H1 (cell line): ENCODE data around the gene UVSSA. TPM values are rescaled to one million over a fixed set of nuclear protein-coding genes. Genes with fewer than 3 reads are reported as not detected.

ENCODE experiments used
- CTCF ChIA-PET: fragments of 300-600 bp; sonication (Branson Sonifier 250); formaldehyde crosslinking; loops from one replicate; lab custom pipeline; 2021; ENCODE audit not compliant: partially characterized antibody; lab: Charles Lee
- POLR2A ChIA-PET: fragments of 300-600 bp; sonication (Branson Sonifier 250); formaldehyde crosslinking; loops from one replicate; lab custom pipeline; 2021; ENCODE audit warnings: inconsistent platforms; ENCODE audit not compliant: partially characterized antibody; lab: Charles Lee
- DNase-seq, 2 experiments: peaks; one replicate each; pipeline versions ENCODE4 v3.0.0 to v3.0.0-alpha.2; 2010 to 2022; ENCODE audit warnings: low spot score in 2 of 2, low read depth in 1 of 2, mixed read lengths in 1 of 2
- FAIRE-seq: peaks from 2 replicates; lab custom pipeline; 2011; peaks lifted over from hg19 to GRCh38; lab: Jason Lieb, UNC
- H2AFZ ChIP-seq: 2 replicates; pipeline ENCODE4 v1.8.1; 2012; ENCODE audit warnings: low read length, inconsistent platforms
- H2AK5ac ChIP-seq: 2 replicates; pipeline ENCODE4 v1.6.1; 2013; ENCODE audit warnings: low read depth, low read length
- H2BK120ac ChIP-seq: replicated peaks from 2 replicates; pipeline ENCODE3; 2013; ENCODE audit warnings: low read depth, low read length, inconsistent platforms
- H2BK12ac ChIP-seq: 2 replicates; pipeline ENCODE4 v1.6.1; 2013; ENCODE audit warnings: low read depth, low read length
- H2BK15ac ChIP-seq: 2 replicates; pipeline ENCODE4 v1.6.1; 2013; ENCODE audit warnings: low read length
- H2BK20ac ChIP-seq: 2 replicates; pipeline ENCODE4 v1.6.1; 2013; ENCODE audit warnings: low read length
- H2BK5ac ChIP-seq: 2 replicates; pipeline ENCODE4 v1.6.1; 2013; ENCODE audit warnings: low read depth, low read length
- H3K14ac ChIP-seq: 2 replicates; pipeline ENCODE4 v1.6.1; 2013; ENCODE audit warnings: inconsistent platforms; ENCODE audit not compliant: insufficient read length
- H3K18ac ChIP-seq: 2 replicates; pipeline ENCODE4 v1.6.1; 2013; ENCODE audit warnings: low read length; ENCODE audit errors: extremely low read depth
- H3K23ac ChIP-seq: 2 replicates; pipeline ENCODE4 v1.6.1; 2013; ENCODE audit warnings: inconsistent platforms; ENCODE audit not compliant: insufficient read length
- H3K23me2 ChIP-seq: 2 replicates; pipeline ENCODE4 v1.6.1; 2013; ENCODE audit warnings: low read depth, low read length
- H3K27ac ChIP-seq: 2 replicates; pipeline ENCODE4 v1.6.1; 2011; ENCODE audit warnings: low read depth, low read length, inconsistent platforms
- H3K27me3 ChIP-seq, 4 experiments: replicated peaks in 1 of 4; 1 replicate in 1 of 4; 2 replicates in 3 of 4; pipeline versions ENCODE4 v1.6.1 to v1.8.1; 2011 to 2013; ENCODE audit warnings: low read length in 3 of 4, mild to moderate bottlenecking in 3 of 4, inconsistent platforms in 2 of 4, mixed read lengths in 2 of 4, moderate library complexity in 1 of 4; ENCODE audit not compliant: control insufficient read depth in 3 of 4, insufficient read depth in 3 of 4; ENCODE audit errors: extremely low read depth in 1 of 4
- H3K36me3 ChIP-seq, 4 experiments: 2 replicates each; pipeline versions ENCODE4 v1.6.1 to v1.8.1; 2011 to 2013; ENCODE audit warnings: mild to moderate bottlenecking in 4 of 4, low read length in 3 of 4, moderate library complexity in 2 of 4, control low read depth in 1 of 4, inconsistent platforms in 1 of 4; ENCODE audit not compliant: insufficient read depth in 4 of 4, control insufficient read depth in 2 of 4
- H3K4ac ChIP-seq: replicated peaks from 2 replicates; pipeline ENCODE3; 2013; ENCODE audit warnings: low read length, low read depth, mixed read lengths, inconsistent platforms; ENCODE audit not compliant: insufficient read length
- H3K4me1 ChIP-seq, 4 experiments: replicated peaks in 1 of 4; 1 replicate in 1 of 4; 2 replicates in 3 of 4; pipeline versions ENCODE4 v1.6.1 to v1.8.1; 2011 to 2013; ENCODE audit warnings: low read length in 3 of 4, inconsistent platforms in 2 of 4, mixed read lengths in 1 of 4; ENCODE audit not compliant: insufficient read depth in 4 of 4, control insufficient read depth in 3 of 4
- H3K4me2 ChIP-seq, 2 experiments: 2 replicates each; pipeline versions ENCODE4 v1.6.1 to v1.8.1; 2011 to 2013; ENCODE audit warnings: low read depth in 2 of 2, low read length in 2 of 2, control low read depth in 1 of 2, inconsistent platforms in 1 of 2, mild to moderate bottlenecking in 1 of 2; ENCODE audit not compliant: insufficient read depth in 1 of 2
- H3K4me3 ChIP-seq, 4 experiments: fragments of 200-600, 300-600 bp in 1 of 4; sonication (generic), shearing (Covaris generic), sonication (Bioruptor Twin) in 1 of 4; 2 replicates each; pipeline versions ENCODE4 v1.5.1 to v1.8.1; 2011 to 2016; ENCODE audit warnings: low read length in 4 of 4, low read depth in 3 of 4, control low read depth in 2 of 4, inconsistent platforms in 2 of 4, mild to moderate bottlenecking in 2 of 4, mixed read lengths in 1 of 4, moderate library complexity in 1 of 4; ENCODE audit not compliant: insufficient read depth in 2 of 4; ENCODE audit errors: extremely low read depth in 1 of 4
- H3K56ac ChIP-seq: replicated peaks from 2 replicates; pipeline ENCODE3; 2013; ENCODE audit warnings: low read depth, mild to moderate bottlenecking, mixed read lengths, low read length, inconsistent platforms; ENCODE audit not compliant: insufficient read length
- H3K79me1 ChIP-seq: 2 replicates; pipeline ENCODE4 v1.6.1; 2013; ENCODE audit warnings: low read depth, low read length, control low read depth
- H3K79me2 ChIP-seq, 2 experiments: 2 replicates each; pipeline versions ENCODE4 v1.6.1 to v1.8.1; 2012 to 2013; ENCODE audit warnings: low read length in 2 of 2, mild to moderate bottlenecking in 2 of 2, inconsistent platforms in 1 of 2; ENCODE audit not compliant: insufficient read depth in 2 of 2, control insufficient read depth in 1 of 2
- H3K9ac ChIP-seq, 4 experiments: replicated peaks in 1 of 4; 1 replicate in 1 of 4; 2 replicates in 3 of 4; pipeline versions ENCODE4 v1.6.1 to v1.8.1; 2011 to 2013; ENCODE audit warnings: low read depth in 3 of 4, low read length in 3 of 4, control low read depth in 2 of 4, mild to moderate bottlenecking in 2 of 4, moderate library complexity in 2 of 4, inconsistent platforms in 1 of 4; ENCODE audit errors: extremely low read depth in 1 of 4
- H3K9me3 ChIP-seq, 2 experiments: 2 replicates each; pipeline versions ENCODE4 v1.6.1 to v1.8.1; 2012 to 2013; ENCODE audit warnings: mild to moderate bottlenecking in 2 of 2, moderate library complexity in 2 of 2, control low read depth in 1 of 2, inconsistent platforms in 1 of 2, low read depth in 1 of 2, low read length in 1 of 2, mixed read lengths in 1 of 2; ENCODE audit not compliant: insufficient read depth in 2 of 2
- H4K20me1 ChIP-seq, 2 experiments: replicated peaks in 1 of 2; 2 replicates each; pipeline versions ENCODE3 to v1.8.1; 2011 to 2013; ENCODE audit warnings: inconsistent platforms in 2 of 2, low read length in 2 of 2, mild to moderate bottlenecking in 1 of 2; ENCODE audit not compliant: insufficient read depth in 2 of 2, control insufficient read depth in 1 of 2
- H4K5ac ChIP-seq: 2 replicates; pipeline ENCODE4 v1.6.1; 2013; ENCODE audit warnings: low read length, low read depth, mixed read lengths, inconsistent platforms; ENCODE audit not compliant: insufficient read length
- H4K8ac ChIP-seq: 2 replicates; pipeline ENCODE4 v1.8.0; 2013; ENCODE audit warnings: mild to moderate bottlenecking, moderate library complexity, low read length, inconsistent platforms; ENCODE audit not compliant: insufficient read depth; ENCODE audit errors: extremely low read depth
- H4K91ac ChIP-seq: replicated peaks from 2 replicates; pipeline ENCODE3; 2013; ENCODE audit warnings: low read length, mixed read lengths, inconsistent platforms; ENCODE audit not compliant: insufficient read length
- CBX8 ChIP-seq: fragments of 300-800, 300-1000 bp; sonication (generic); IDR thresholded peaks from 2 replicates; pipeline ENCODE4 v1.7.1; 2016; ENCODE audit warnings: low read depth, low read length, borderline replicate concordance
- EGR1 ChIP-seq: IDR thresholded peaks from 2 replicates; pipeline ENCODE4 v1.6.1; 2011; ENCODE audit warnings: low read depth, low read length, borderline replicate concordance
- FOSL1 ChIP-seq: IDR thresholded peaks from 2 replicates; pipeline ENCODE4 v1.6.1; 2011; ENCODE audit warnings: mild to moderate bottlenecking, low read depth, low read length, moderate library complexity; ENCODE audit not compliant: insufficient read depth
- HDAC6 ChIP-seq: IDR thresholded peaks from one replicate; pipeline ENCODE4 v1.7.1; 2012; ENCODE audit warnings: low read depth, mild to moderate bottlenecking, inconsistent platforms, low read length, moderate library complexity
- RBBP5 ChIP-seq: IDR thresholded peaks from 2 replicates; pipeline ENCODE4 v1.7.1; 2012; ENCODE audit warnings: low read depth, mild to moderate bottlenecking, inconsistent platforms, low read length, moderate library complexity, borderline replicate concordance
- RNF2 ChIP-seq: fragments of 200-900, 300-1000 bp; sonication (generic); IDR thresholded peaks from 2 replicates; pipeline ENCODE4 v1.7.1; 2016; ENCODE audit warnings: borderline replicate concordance, low read depth, mild to moderate bottlenecking, antibody characterized with exemption, low read length; ENCODE audit not compliant: poor library complexity, severe bottlenecking; ENCODE audit errors: missing control alignments
- SP4 ChIP-seq: IDR thresholded peaks from 2 replicates; pipeline ENCODE4 v1.6.1; 2012; ENCODE audit warnings: low read length, inconsistent platforms
- SUZ12 ChIP-seq: fragments of 200-600 bp; sonication (generic); IDR thresholded peaks from 2 replicates; pipeline ENCODE4 v1.6.1; 2012; ENCODE audit warnings: mild to moderate bottlenecking, inconsistent platforms, low read length, moderate library complexity, mixed read lengths
- YY1 ChIP-seq: IDR thresholded peaks from 2 replicates; pipeline ENCODE4 v1.6.1; 2011; ENCODE audit warnings: low read depth, mild to moderate bottlenecking, low read length
- ZNF274 ChIP-seq: IDR thresholded peaks from 2 replicates; pipeline ENCODE4 v1.7.0; 2012; ENCODE audit warnings: low read length, borderline replicate concordance; ENCODE audit errors: extremely low read depth
- WGBS, 2 experiments: shearing (Covaris generic) in 1 of 2; methylation state at CpG; one replicate each; pipeline versions ENCODE4 v1.1.6 to v1.1.7; 2013 to 2015; ENCODE audit warnings: low lambda C conversion rate in 2 of 2, mixed read lengths in 2 of 2, inconsistent platforms in 1 of 2, low coverage in 1 of 2, missing lambda C conversion rate in 1 of 2; ENCODE audit not compliant: insufficient replicate concordance in 2 of 2, insufficient coverage in 1 of 2, insufficient read length in 1 of 2; ENCODE audit errors: extremely low coverage in 1 of 2, missing lambda C conversion rate in 1 of 2; 5-methylcytosine and 5-hydroxymethylcytosine counted together
- polyA plus RNA-seq, 7 experiments: library from polyadenylated mRNA; depleted of rRNA in 3 of 7; stranded (reverse) in 5 of 7; unstranded in 2 of 7; fragments of >200 nt in 5 of 7; fragments of 200-250 nt in 2 of 7; gene quantifications; 1 replicate in 5 of 7; 2 replicates in 1 of 7; 4 replicates in 1 of 7; pipeline versions ENCODE4 v1.2.1 to v1.2.3, GENCODE V29; 2011 to 2013; ENCODE audit warnings: missing spikeins in 2 of 7, mixed read lengths in 2 of 7
- total RNA-seq: library from RNA; stranded (reverse); fragmentation: NEBNext Ultra II Directional; extraction: Animal tissue kit (Norgen Biotek cat#: 25700); gene quantifications from 2 replicates; pipeline ENCODE4 v1.2.1, GENCODE V29; 2021

The UVSSA gene
- total and polyA plus RNA-seq, 2 of the 8 experiments (the other 6 are each of a cell fraction or from before 2014, with no cell fraction given): 14.5 to 19.4 TPM

DNA sequence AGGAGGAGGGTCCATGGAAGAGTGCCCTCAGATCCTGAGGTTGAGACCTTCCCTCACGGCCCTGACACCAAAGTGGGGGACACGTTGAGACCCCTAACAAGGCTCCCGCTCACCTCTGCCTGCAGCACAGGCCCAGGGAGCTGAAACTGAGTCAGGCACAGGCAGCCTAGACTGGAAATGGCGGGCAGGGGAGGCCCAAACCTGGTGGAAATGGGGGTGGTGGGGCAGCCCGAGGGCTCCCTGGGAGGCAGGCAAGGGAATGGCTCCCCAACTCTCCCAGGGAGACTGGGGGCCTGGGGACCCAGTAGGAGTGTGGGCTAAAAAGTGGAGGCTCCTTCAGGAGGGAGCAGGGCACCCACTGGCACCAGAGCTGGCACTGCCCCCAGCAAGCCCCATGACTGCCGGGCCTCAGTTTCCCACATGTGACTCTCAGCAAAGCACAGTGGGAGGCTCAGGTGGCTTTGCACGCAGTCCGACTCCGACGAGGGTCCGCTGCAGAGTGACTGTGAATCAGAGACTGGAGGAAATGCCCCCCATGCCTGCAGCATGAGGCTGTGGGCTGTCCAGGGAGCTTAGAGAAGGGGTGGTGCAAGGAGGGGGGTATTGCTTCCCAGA is 53.3 kb downstream of the UVSSA start:
- Histone ChIP-seq H3K4me3 (no peak overlapping the region), H3K9ac (no peak overlapping the region), H3K4ac (no peak overlapping the region), H4K8ac (no peak overlapping the region), H3K23me2 (peaks cover 2% of the 10 kb centered on the region; the same call in 1 of the 2 replicates), H4K91ac (no peak overlapping the region), H2AK5ac (no peak overlapping the region), H3K27me3 (peaks cover 47 to 53% (median 51%) of the 10 kb centered on the region in 4 experiments), H2BK15ac (peak overlapping the region; percentile 46; the same call in 1 of the 2 replicates), H2BK5ac (no peak overlapping the region), H2BK20ac (no peak overlapping the region), H3K36me3 (peaks cover 0 to 18% (median 0%) of the 10 kb centered on the region in 4 experiments; a peak in 1 of 8 replicates), H3K18ac (no peak overlapping the region), H4K20me1 (peaks cover 0 to 7% of the 10 kb centered on the region in 2 experiments), H3K79me1 (no peaks in the 10 kb centered on the region), H2BK120ac (no peak overlapping the region), H3K14ac (no peak overlapping the region), H3K4me2 (no peak overlapping the region), H3K23ac (no peak overlapping the region), H3K56ac (no peak overlapping the region), H3K9me3 (peaks cover 20 to 34% of the 10 kb centered on the region in 2 experiments), H3K79me2 (no peaks in the 10 kb centered on the region), H2BK12ac (no peak overlapping the region), H3K27ac (no peak overlapping the region), H2AFZ (no peak overlapping the region), H3K4me1 (peaks cover 0 to 16% (median 3%) of the 10 kb centered on the region in 4 experiments; a peak in 5 of 7 replicates), H4K5ac (no peak overlapping the region)
- DNase-seq (no peak), FAIRE-seq (no peak)
- POLR2A ChIA-PET: interaction anchor here (1.1 kb wide), 1 partner anchor 10 kb away, joined by 4 read pairs; no protein-coding TSS in a partner anchor
- no peak for TF ChIP-seq RNF2
- TF ChIP-seq HDAC6: no peak
- no peak for TF ChIP-seq CBX8
- no peak for TF ChIP-seq ZNF274
- no peak for TF ChIP-seq FOSL1
- no peak for TF ChIP-seq SUZ12
- no peak for TF ChIP-seq YY1
- no peak for TF ChIP-seq SP4
- no peak for TF ChIP-seq RBBP5
- TF ChIP-seq EGR1: no peak
- 87% methylated on average over 10 of the region's 11 CpGs; no CpG with 5 or more reads in 1 of the 2 experiments for WGBS, 2 experiments
- CTCF ChIA-PET: interaction anchor here (0.9 to 2.9 kb wide), 6 partner anchors 11 to 229 kb away, joined by 3 to 14 read pairs (median 6); no protein-coding TSS in a partner anchor
